ENCODE results near the gene ZDHHC20. TPM values are rescaled to one million over a fixed set of nuclear protein-coding genes. Genes with fewer than 3 reads are reported as not detected.

ZDHHC20 gene
- total and polyA plus RNA-seq, 2 donors from 2014 or later = 7.2 to 36.1 TPM

DNA sequence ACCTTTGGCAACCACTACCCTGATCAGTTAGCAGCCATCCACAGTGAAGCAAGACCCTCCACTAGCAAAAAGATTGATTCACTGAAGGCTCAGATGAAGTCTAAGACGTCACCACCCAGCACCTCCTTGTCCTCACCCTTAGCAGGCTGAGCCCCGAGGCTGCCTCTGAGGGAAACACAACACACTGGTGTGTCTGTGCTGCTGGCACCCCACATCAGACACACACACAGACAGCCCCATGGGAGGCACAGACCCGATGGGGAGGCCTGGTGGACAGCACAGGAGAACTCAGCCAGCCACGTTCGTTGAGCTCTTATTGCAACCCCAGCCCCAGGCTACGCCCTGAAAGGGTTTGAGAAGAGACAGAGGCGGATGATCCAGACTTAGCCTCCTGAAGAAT is 94.7 kb downstream of the ZDHHC20 start:
- no peak for FAIRE-seq
- DNase-seq = no peak
- no peaks in the 10 kb centered on the region for H3K4me1 ChIP-seq (ENCODE audit: control insufficient read depth in 2 of 3, insufficient read depth in 2 of 3, low read depth in 1 of 3, low read length in 3 of 3)
- no peak overlapping the region for H3K4me3 ChIP-seq (ENCODE audit: low read length in 3 of 3)
- TF ChIP-seq, protein P1, sequence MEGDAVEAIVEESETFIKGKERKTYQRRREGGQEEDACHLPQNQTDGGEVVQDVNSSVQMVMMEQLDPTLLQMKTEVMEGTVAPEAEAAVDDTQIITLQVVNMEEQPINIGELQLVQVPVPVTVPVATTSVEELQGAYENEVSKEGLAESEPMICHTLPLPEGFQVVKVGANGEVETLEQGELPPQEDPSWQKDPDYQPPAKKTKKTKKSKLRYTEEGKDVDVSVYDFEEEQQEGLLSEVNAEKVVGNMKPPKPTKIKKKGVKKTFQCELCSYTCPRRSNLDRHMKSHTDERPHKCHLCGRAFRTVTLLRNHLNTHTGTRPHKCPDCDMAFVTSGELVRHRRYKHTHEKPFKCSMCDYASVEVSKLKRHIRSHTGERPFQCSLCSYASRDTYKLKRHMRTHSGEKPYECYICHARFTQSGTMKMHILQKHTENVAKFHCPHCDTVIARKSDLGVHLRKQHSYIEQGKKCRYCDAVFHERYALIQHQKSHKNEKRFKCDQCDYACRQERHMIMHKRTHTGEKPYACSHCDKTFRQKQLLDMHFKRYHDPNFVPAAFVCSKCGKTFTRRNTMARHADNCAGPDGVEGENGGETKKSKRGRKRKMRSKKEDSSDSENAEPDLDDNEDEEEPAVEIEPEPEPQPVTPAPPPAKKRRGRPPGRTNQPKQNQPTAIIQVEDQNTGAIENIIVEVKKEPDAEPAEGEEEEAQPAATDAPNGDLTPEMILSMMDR (IDR thresholded peaks at IDR 0.05; ENCODE audit: borderline replicate concordance, extremely low read depth, insufficient read depth) = no peak
- H3K36me3 ChIP-seq (ENCODE audit: control insufficient read depth in 2 of 3, insufficient read depth in 3 of 3, low read length in 3 of 3) = no peaks in the 10 kb centered on the region
- intact Hi-C loops (cut with DNase I) = no loop called here
- H3K9me3 ChIP-seq (ENCODE audit: control insufficient read depth in 2 of 3, insufficient read depth in 1 of 3, low read length in 3 of 3) = no peaks in the 10 kb centered on the region
- no peak overlapping the region for H3K9ac ChIP-seq (ENCODE audit: low read length in 3 of 3)
- H3K27ac ChIP-seq (ENCODE audit: low read depth in 2 of 2, low read length in 2 of 2) = no peak overlapping the region
- H3K27me3 ChIP-seq (ENCODE audit: control insufficient read depth, insufficient read depth, low read length) = no peaks in the 10 kb centered on the region

DNA sequence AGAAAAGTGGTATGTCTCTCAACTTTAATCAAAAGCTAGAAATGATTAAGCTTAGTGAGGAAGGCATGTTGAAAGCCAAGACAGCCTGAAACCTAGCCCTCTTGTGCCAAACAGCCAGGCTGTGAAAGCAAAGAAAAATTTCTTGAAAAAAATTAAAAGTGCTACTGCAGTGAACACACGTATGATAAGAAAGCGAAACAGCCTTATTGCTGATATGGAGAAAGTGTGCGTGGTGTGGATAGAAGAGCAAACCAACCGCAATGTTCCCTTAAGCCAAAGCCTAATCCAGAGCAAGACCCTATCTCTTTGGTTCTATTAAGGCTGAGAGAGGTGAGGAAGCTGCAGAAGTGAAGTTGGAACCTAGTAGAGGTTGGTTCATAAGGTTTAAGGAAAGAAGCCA is 96.4 kb downstream of the ZDHHC20 start:
- H3K9me3 ChIP-seq (ENCODE audit: control insufficient read depth in 2 of 3, insufficient read depth in 1 of 3, low read length in 3 of 3) = no peaks in the 10 kb centered on the region
- H3K27ac ChIP-seq (ENCODE audit: low read depth in 2 of 2, low read length in 2 of 2) = no peak overlapping the region
- intact Hi-C loops (cut with DNase I) = no loop called here
- no peaks in the 10 kb centered on the region for H3K4me1 ChIP-seq (ENCODE audit: control insufficient read depth in 2 of 3, insufficient read depth in 2 of 3, low read depth in 1 of 3, low read length in 3 of 3)
- H3K9ac ChIP-seq (ENCODE audit: low read length in 3 of 3) = no peak overlapping the region
- FAIRE-seq = no peak
- H3K27me3 ChIP-seq (ENCODE audit: control insufficient read depth, insufficient read depth, low read length) = no peaks in the 10 kb centered on the region
- TF ChIP-seq, protein P1 (IDR thresholded peaks at IDR 0.05; ENCODE audit: borderline replicate concordance, extremely low read depth, insufficient read depth) = no peak
- H3K4me3 ChIP-seq (ENCODE audit: low read length in 3 of 3) = no peak overlapping the region
- no peaks in the 10 kb centered on the region for H3K36me3 ChIP-seq (ENCODE audit: control insufficient read depth in 2 of 3, insufficient read depth in 3 of 3, low read length in 3 of 3)
- no peak for DNase-seq

DNA sequence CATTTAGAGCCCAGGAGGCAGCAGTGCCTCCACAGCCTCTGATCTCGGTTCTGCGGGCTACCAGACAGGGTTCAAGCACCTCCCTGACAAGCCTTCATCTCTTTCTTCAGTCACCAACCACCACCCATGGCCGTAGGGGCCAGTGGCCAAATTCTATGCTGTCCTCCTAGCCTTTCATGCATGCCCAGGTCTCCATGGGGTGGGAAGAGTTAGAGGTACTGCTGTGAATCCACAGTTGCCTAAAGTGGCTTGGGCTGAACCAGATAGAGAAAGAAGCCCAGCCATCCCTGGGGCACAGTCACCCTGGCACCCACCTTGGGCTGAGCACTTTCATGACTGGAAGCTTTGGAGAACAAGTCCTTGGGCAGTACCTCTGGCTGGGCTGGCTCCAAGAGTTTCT is 97.4 kb downstream of the ZDHHC20 start:
- Histone ChIP-seq H3K4me3 (ENCODE audit: low read length in 3 of 3) (no peak overlapping the region), H3K4me1 (ENCODE audit: control insufficient read depth in 2 of 3, insufficient read depth in 2 of 3, low read depth in 1 of 3, low read length in 3 of 3) (no peaks in the 10 kb centered on the region), H3K9ac (ENCODE audit: low read length in 3 of 3) (no peak overlapping the region), H3K27ac (ENCODE audit: low read depth in 2 of 2, low read length in 2 of 2) (no peak overlapping the region), H3K27me3 (ENCODE audit: control insufficient read depth, insufficient read depth, low read length) (no peaks in the 10 kb centered on the region), H3K36me3 (ENCODE audit: control insufficient read depth in 2 of 3, insufficient read depth in 3 of 3, low read length in 3 of 3) (no peaks in the 10 kb centered on the region), H3K9me3 (ENCODE audit: control insufficient read depth in 2 of 3, insufficient read depth in 1 of 3, low read length in 3 of 3) (no peaks in the 10 kb centered on the region)
- intact Hi-C loops (cut with DNase I) = no loop called here
- DNase-seq (no peak), FAIRE-seq (no peak)
- TF ChIP-seq, protein P1 (IDR thresholded peaks at IDR 0.05; ENCODE audit: borderline replicate concordance, extremely low read depth, insufficient read depth) = no peak

DNA sequence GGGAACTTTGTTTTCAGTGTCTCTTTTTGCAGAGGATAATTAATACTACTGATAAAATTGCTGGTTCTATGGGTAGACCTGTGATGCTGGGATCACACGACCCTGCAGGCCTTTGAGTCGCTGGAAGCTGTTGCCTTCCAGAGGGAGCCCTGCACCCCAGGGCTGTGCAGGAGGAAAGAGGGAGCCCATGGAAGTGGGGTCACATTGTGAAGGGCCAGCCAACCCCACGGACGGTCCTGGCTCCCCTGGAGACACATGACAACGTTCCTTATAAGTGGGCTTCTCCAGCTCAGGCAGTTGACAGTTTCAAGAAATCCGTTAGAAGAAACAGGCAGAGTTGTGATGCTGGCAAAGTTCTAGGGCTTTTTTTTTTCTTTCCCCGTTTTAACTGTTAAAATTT is 98.0 kb downstream of the ZDHHC20 start:
- no peak overlapping the region for H3K4me3 ChIP-seq (ENCODE audit: low read length in 3 of 3)
- DNase-seq (no peak), FAIRE-seq (no peak)
- H3K9ac ChIP-seq (ENCODE audit: low read length in 3 of 3) = no peak overlapping the region
- TF ChIP-seq, protein P1 (IDR thresholded peaks at IDR 0.05; ENCODE audit: borderline replicate concordance, extremely low read depth, insufficient read depth) = no peak
- no peaks in the 10 kb centered on the region for H3K36me3 ChIP-seq (ENCODE audit: control insufficient read depth in 2 of 3, insufficient read depth in 3 of 3, low read length in 3 of 3)
- no peaks in the 10 kb centered on the region for H3K4me1 ChIP-seq (ENCODE audit: control insufficient read depth in 2 of 3, insufficient read depth in 2 of 3, low read depth in 1 of 3, low read length in 3 of 3)
- H3K9me3 ChIP-seq (ENCODE audit: control insufficient read depth in 2 of 3, insufficient read depth in 1 of 3, low read length in 3 of 3) = no peaks in the 10 kb centered on the region
- intact Hi-C loops (cut with DNase I) = no loop called here
- H3K27ac ChIP-seq (ENCODE audit: low read depth in 2 of 2, low read length in 2 of 2) = no peak overlapping the region
- no peaks in the 10 kb centered on the region for H3K27me3 ChIP-seq (ENCODE audit: control insufficient read depth, insufficient read depth, low read length)
